GM19351 (cell line): ENCODE measurements around the gene TMEM273.

Experiments
- ATAC-seq: cut with Tn5 transposase; IDR thresholded peaks from one replicate; pipeline ENCODE4 v1.9.1; 2021; ENCODE audit warnings: mild to moderate bottlenecking, moderate library complexity; ENCODE audit not compliant: unreplicated experiment

TMEM273 gene

DNA sequence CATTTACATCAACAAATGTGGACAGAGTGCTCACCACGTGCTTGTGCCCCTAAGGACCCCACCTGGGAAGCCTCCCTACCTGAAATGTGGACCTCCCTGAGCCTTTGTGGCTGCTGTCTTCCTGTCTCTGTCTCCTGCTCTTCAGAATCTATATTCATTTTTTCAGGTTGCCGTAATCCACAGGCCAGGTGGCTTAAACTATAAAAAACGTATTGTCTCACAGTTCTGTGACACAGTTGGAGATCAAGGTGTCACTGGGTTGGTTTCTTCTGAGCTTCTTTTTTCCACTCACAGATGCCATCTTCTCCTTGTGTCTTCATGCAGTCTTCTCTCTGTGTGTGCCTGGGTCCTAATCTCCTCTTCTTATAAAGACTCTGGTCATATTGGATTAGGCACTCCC, 67.3 kb downstream of the TMEM273 start:
- ATAC-seq = no peak

DNA sequence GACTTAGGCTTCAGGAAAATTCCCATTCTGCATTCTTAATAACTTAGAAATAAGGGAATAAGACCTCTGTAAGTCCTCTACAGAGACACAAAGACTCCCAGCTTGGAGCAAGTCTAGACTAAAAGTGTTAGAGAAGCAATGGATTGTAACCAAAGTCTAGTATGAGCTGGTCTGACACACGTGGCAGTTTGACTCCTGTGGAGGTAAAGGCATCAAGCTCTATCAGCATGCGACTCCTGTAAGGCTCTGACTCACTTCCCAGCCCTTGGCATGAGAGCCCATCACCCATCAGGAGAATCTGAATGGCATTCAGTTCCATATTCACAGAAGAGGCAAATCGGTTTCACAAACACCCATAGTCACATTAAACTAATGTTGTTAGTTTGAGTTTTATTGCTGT, 68.4 kb downstream of the TMEM273 start:
- ATAC-seq = no peak

DNA sequence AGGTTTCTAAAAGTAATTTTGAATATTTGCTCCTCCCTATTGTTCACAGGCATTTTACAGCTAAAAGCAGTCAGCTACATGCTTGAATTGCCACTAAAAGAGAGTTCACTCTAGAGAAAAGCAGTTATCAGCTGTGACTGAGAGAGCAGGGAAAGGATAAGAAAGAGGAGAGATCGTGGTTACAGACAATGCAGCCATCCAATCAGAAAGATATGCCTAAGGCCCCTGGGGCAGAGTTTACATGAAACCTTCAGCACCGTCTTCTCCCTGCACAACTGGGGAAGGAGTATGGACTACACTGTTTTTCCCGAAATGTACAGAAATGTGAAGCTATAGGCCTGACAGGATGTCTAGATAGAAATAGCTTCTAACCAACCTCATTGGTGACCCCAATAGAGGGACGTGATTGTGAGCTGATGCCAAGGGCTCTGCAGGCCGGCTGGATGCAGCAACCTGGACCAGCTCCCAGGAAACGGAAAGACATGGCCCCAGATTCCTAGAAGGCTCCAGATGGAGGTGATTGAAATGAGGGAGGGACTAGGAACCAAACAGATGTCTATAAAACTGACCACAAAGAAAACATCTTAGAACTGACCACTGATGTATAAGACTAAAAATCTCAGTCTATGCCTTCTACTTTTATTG, 69.6 kb downstream of the TMEM273 start:
- ATAC-seq = no peak

DNA sequence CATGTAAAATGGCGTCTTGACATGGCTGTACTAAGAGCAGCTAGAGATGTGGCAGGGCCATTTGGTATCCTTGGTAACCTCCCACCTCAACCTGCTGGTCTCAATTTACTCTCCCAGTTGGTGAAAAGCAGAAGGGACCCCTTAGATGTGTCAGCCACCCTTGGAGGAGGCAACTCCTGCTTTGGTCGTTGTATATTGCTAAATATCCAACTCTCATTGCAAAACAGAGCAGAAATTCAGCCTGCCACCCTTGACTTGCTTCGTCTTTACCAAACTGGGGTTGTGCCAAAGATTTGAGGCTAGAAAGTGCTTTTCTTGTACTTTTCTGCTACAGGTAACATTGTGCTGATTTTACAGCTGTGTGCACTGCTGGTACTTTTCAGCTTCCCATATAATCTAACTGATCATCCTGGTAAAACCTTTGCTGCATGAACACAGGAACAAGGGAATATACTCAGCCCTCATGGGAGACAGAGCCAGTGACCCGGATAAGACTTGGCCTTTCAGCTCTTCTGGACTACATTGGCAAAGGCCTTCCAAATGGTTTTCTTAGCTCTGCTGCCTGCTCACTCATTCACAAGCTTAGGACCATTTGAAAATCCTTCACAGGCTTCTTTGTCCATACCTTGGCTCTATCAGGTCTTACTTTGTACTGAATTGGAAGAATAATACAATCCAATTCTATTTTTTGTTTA, 70.7 kb downstream of the TMEM273 start:
- ATAC-seq = no peak

DNA sequence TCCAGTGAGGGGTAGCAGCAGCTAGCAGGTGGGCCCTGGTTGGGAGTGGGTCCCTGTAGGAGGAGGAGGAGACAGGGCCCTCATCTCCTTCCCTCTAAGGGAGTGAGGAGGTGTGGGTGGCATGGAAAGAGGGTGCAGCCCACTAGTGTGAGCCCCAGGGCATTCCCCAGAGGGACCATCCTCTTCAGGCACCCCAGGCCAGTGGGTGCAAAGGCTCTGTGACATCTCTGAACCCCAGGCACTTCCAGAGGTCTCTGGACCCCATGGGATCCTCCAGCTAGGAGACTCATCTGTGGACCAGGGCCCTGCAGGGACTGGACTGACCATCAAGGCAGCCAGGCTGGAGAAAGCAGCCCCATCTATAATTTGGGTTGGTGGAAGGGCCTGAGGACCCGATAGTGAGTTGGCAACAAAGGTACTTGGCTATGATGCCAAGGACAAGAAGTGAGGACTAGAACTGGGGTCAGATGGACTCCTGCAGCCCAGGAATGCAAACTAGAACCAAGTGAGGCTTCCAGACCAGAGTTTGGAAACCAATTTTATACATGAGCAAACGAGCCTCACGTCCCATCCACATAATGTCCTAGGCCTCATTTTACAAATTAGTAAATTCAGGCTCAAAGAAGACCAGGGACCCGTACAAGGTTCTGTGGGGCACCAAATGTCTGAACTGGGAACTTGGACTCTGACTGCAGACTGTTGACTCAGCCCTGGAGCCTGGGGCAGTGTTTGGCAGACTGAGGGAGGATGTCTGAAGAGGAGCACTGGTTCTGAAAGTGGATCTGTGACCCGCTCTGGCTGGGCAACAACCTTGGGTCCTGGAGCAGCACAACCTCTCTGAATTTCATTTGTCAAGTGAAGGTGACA, 71.4 kb downstream of the TMEM273 start:
- ATAC-seq = no peak

GRCh38 chr10:49115796-49116508, 72.2 kb downstream of the TMEM273 start:
- ATAC-seq = no peak

GRCh38 chr10:49115015-49115795, 73.0 kb downstream of the TMEM273 start, which contains the start of gene VSTM4:
Gene VSTM4 (minus strand): TSS chr10:49115522. CDS start chr10:49115485, 37 bp downstream.
- no peak for ATAC-seq

GRCh38 chr10:49114718-49115014, 73.5 kb downstream of the TMEM273 start:
- ATAC-seq = no peak

DNA sequence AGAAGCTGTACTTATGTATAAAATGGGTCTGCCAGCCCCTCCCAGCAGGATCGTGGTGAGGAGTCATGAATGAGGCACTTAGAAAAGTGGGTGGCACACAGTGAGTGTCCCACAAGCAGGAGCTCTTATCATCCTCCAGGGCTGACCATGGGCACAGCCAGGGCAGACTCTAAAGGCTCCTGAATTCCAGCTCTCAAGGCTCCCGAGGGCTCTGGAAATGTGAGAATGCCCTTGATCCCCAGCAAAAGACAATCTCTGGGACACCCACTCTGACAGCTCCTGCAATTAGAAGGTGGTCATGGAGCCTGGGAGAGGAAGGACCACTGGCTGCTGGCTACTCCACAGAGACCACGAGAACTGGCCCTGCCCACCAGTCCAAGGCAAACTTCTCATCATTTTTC, 74.5 kb downstream of the TMEM273 start:
- no peak for ATAC-seq

GRCh38 chr10:49112851-49113250, 75.3 kb downstream of the TMEM273 start:
- no peak for ATAC-seq

- no peak for ATAC-seq
These were observed 76.1 kb downstream of the TMEM273 start for GRCh38 chr10:49112098-49112497.

DNA sequence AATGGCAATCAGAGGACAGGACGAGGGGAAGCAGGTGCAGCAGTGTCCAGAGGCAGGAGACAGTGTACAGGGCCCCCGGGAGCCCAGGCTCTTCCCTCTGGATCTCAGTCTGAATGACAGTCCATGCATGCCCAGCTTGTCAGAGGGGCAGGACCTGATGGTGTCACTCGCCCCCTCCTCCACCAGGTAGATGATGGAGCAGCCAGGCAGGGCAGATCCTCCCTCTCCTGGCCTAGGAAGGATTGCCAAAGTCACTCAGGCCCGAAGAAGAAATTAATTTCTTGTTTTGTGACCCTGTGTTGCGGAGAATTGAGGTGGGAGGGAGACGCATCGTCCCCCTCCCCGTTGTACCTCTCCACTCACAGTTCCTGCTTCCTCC, 76.9 kb downstream of the TMEM273 start:
- ATAC-seq = no peak

DNA sequence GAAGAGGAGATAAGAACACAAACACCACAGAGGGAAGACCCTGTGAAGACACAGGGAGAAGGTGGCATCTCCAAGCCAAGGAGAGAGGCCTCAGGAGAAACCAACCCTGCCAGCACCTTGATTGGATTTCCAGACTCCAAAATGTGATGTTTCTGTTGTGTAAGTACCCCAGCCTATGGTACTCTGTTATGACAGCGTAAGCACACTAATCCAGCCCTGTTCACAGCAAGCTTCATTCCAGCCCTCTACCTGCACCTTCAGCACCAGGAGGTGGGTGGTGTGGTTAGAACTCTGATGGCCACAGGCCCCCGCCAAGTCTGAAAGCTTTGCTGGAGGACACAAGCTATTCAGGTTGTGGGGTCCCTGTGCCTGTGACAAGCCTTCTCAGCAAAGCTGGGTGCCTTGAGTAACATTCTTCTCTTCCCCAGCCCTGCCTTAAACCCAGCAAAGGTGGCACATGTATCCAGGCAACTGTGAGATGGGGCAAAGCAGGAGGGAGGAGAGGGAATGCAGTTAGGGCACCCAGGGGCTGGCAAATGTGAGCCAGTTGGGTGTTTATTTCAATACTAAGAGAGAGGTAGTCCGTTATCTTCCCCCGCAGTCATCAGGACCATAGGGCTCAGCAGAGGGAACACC, 77.4 kb downstream of the TMEM273 start:
- no peak for ATAC-seq

DNA sequence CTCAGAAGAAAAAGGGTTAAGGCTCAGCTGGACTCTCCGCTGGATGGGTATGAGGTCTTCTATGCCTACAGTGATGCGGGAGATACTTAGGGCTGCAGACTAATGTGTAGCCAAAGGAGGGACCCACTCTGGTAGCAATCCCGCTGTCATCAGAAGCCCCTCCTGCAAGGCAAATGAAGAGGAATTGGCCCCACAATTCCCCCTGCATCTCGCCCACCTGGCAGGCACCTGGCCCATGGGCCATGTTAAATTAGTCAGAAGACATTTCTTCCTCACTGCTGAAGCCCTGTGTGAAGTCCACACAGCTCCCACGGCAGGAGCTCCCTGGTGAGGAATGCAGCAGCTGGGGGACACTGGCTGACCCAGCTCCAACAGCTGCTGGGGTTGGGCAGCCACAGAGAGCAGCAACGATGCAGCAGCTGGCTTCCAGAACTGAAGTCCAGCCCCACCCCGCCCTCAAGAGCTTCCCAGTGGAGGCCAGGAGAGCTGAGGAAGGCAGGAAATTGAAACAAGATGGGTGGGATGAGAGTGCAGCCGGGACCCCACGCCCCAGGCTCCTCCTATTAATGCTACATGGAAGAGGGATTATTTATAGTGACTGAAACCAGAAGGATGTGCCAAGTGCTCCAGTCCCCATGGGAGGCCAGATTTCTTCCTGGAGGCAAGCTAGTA, 78.4 kb downstream of the TMEM273 start:
- ATAC-seq = no peak

DNA sequence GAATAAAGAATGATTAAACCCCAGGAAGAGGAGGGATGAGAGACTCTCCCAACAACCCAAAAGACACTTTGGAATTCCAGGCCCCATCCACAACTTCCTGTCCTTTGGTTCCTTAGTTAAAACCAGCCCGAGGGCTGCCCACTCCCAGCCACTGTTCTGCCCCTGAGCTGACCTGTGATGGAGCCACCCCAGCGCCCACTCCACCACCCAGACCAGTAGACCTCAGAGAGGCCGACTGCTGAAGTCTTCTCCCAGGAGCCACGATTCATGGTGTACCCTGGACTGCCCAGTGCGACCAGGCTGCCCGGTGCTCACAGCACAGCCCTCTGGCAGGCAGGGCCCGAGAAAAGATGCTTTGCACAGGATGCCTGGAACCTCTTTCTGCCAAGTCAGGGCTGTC, 79.5 kb downstream of the TMEM273 start:
- no peak for ATAC-seq

- ATAC-seq = no peak
These were observed 80.3 kb downstream of the TMEM273 start for GRCh38 chr10:49107887-49108267.

DNA sequence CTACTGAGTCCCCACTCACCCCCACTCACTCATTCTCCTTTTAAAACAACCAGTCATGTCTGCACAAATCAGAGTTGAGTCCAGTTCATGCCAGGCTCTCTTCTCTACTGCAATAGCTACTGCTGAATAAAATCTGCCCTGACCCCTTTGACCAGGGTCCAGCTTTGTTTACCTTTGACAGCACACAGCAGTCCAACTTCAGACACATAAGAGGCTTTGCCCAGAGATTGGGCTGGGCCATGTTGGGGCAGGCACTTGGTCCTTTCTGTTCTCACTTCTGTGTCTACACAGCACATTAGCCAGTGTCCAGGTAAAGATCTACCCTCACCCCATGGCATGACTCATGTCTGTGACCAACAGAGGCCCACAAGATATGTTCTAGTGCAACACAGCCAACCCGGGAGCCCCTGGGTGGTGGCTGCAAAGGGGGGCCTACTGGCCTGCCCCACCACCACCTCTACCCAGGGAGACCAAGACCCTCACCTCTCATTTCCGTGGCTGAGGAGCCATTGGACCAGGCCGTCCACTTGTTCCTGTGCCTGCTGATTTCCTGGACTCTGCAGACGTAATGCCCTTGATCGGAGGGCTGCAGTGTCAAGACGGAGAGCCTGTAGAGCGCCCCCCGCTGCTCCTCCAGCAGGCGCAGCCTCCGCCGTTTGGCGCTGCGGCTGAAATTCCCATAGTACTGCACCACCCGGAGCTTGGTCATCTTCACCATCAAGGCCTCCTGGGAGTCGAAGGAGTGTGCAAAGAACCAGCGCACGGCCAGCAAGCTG, 80.9 kb downstream of the TMEM273 start:
- ATAC-seq = no peak

- no peak for ATAC-seq
These were observed 81.7 kb downstream of the TMEM273 start for GRCh38 chr10:49106451-49106850.

GRCh38 chr10:49105076-49105475, 83.1 kb downstream of the TMEM273 start:
- no peak for ATAC-seq
